ENCODE data around the gene ABLIM2. TPM values are rescaled to one million over a fixed set of nuclear protein-coding genes. Genes with fewer than 3 reads are reported as not detected.

ABLIM2 gene
- total and polyA plus RNA-seq, 2 of the 8 experiments (the other 6 are each of a cell fraction or from before 2014, with no cell fraction given), result 2.8 to 3.0 TPM

GRCh38 chr4:8005814-8006215, 152.8 kb downstream of the ABLIM2 start:
- H4K20me1 ChIP-seq (replicated peaks in 1 of 2; ENCODE audit: control insufficient read depth in 1 of 2, insufficient read depth in 2 of 2, low read length in 2 of 2), result no peaks in the 10 kb centered on the region
- H3K14ac ChIP-seq (ENCODE audit: insufficient read length), result no peak overlapping the region
- no peak overlapping the region for H2BK15ac ChIP-seq (ENCODE audit: low read length)
- no peak overlapping the region for H2BK120ac ChIP-seq (replicated peaks; ENCODE audit: low read depth, low read length)
- no peak for DNase-seq (ENCODE audit: low read depth in 1 of 2, low spot score in 2 of 2)
- no peak overlapping the region for H4K5ac ChIP-seq (ENCODE audit: insufficient read length, low read depth, low read length)
- no peak overlapping the region for H2AFZ ChIP-seq (ENCODE audit: low read length)
- no peak overlapping the region for H2AK5ac ChIP-seq (ENCODE audit: low read depth, low read length)
- ChIA-PET POLR2A (ENCODE audit: partially characterized antibody) (no interaction called here), CTCF (ENCODE audit: partially characterized antibody) (interaction anchor here (0.6 to 1.5 kb wide), 4 partner anchors 10 to 233 kb away, joined by 3 to 6 read pairs (median 4); no protein-coding TSS in a partner anchor)
- no peak overlapping the region for H4K91ac ChIP-seq (replicated peaks; ENCODE audit: insufficient read length, low read length)
- H4K8ac ChIP-seq (ENCODE audit: extremely low read depth, insufficient read depth, low read length), result peak overlapping the region; percentile 23; the same call in 1 of the 2 replicates
- H2BK20ac ChIP-seq (ENCODE audit: low read length), result no peak overlapping the region
- peaks cover 0 to 4% (median 2%) of the 10 kb centered on the region in 4 experiments; a peak in 3 of 7 replicates for H3K4me1 ChIP-seq (replicated peaks in 1 of 4; ENCODE audit: control insufficient read depth in 3 of 4, insufficient read depth in 4 of 4, low read length in 3 of 4)
- no peak overlapping the region for H3K18ac ChIP-seq (ENCODE audit: extremely low read depth, low read length)
- no peak overlapping the region for H3K23ac ChIP-seq (ENCODE audit: insufficient read length)
- H2BK5ac ChIP-seq (ENCODE audit: low read depth, low read length), result no peak overlapping the region
- 0 out of 2 replicates have a peak, but pooled peaks cover 2% of the 10 kb centered on the region for H3K23me2 ChIP-seq (ENCODE audit: low read depth, low read length)
- H3K79me2 ChIP-seq (ENCODE audit: control insufficient read depth in 1 of 2, insufficient read depth in 2 of 2, low read length in 2 of 2), result no peaks in the 10 kb centered on the region
- H3K79me1 ChIP-seq (ENCODE audit: low read depth, low read length), result no peaks in the 10 kb centered on the region
- WGBS, 2 experiments (ENCODE audit: extremely low coverage in 1 of 2, insufficient coverage in 1 of 2, insufficient read length in 1 of 2, insufficient replicate concordance in 2 of 2, low coverage in 1 of 2, low lambda C conversion rate in 2 of 2, missing lambda C conversion rate in 1 of 2), result 93% methylated on average over 10 of the region's 10 CpGs; no CpG with 5 or more reads in 1 of the 2 experiments
- H3K9ac ChIP-seq (replicated peaks in 1 of 4; ENCODE audit: extremely low read depth in 1 of 4, low read depth in 3 of 4, low read length in 3 of 4), result no peak overlapping the region
- no peak overlapping the region for H3K56ac ChIP-seq (replicated peaks; ENCODE audit: insufficient read length, low read depth, low read length)
- H3K4me3 ChIP-seq (ENCODE audit: extremely low read depth in 1 of 4, insufficient read depth in 2 of 4, low read depth in 3 of 4, low read length in 4 of 4), result no peak overlapping the region
- H3K4me2 ChIP-seq (ENCODE audit: insufficient read depth in 1 of 2, low read depth in 2 of 2, low read length in 2 of 2), result no peak overlapping the region
- H3K27ac ChIP-seq (ENCODE audit: low read depth, low read length), result no peak overlapping the region
- no peak overlapping the region for H2BK12ac ChIP-seq (ENCODE audit: low read depth, low read length)
- H3K27me3 ChIP-seq (replicated peaks in 1 of 4; ENCODE audit: control insufficient read depth in 3 of 4, extremely low read depth in 1 of 4, insufficient read depth in 3 of 4, low read length in 3 of 4), result no peaks in the 10 kb centered on the region
- no peak for FAIRE-seq
- H3K9me3 ChIP-seq (ENCODE audit: insufficient read depth in 2 of 2, low read depth in 1 of 2, low read length in 1 of 2), result no peaks in the 10 kb centered on the region
- no peaks in the 10 kb centered on the region for H3K36me3 ChIP-seq (ENCODE audit: control insufficient read depth in 2 of 4, insufficient read depth in 4 of 4, low read length in 3 of 4)
- no peak overlapping the region for H3K4ac ChIP-seq (replicated peaks; ENCODE audit: insufficient read length, low read depth, low read length)
- TF ChIP-seq KDM5A (IDR thresholded peaks at IDR 0.05; ENCODE audit: low read length) (no peak), PHF8 (conservative IDR thresholded peaks at IDR 0.05; ENCODE audit: low read depth, low read length) (no peak), CHD1 (IDR thresholded peaks at IDR 0.05; ENCODE audit: low read depth, low read length) (no peak), TAF1 (IDR thresholded peaks at IDR 0.05; ENCODE audit: low read depth, low read length) (no peak), SP1 (IDR thresholded peaks at IDR 0.05; ENCODE audit: low read depth, low read length) (no peak), TBP (IDR thresholded peaks at IDR 0.05; ENCODE audit: low read depth, low read length) (no peak), SRF (IDR thresholded peaks at IDR 0.05; ENCODE audit: low read depth, low read length) (no peak), NRF1 (IDR thresholded peaks at IDR 0.05; ENCODE audit: low read depth, low read length) (no peak), CEBPB (IDR thresholded peaks at IDR 0.05; ENCODE audit: low read depth, low read length) (no peak), SP4 (IDR thresholded peaks at IDR 0.05; ENCODE audit: low read length) (no peak), CHD2 (IDR thresholded peaks at IDR 0.05; ENCODE audit: low read length) (no peak), MAX (IDR thresholded peaks at IDR 0.05) (no peak), EGR1 (IDR thresholded peaks at IDR 0.05; ENCODE audit: borderline replicate concordance, low read depth, low read length) (no peak), ATF2 (IDR thresholded peaks at IDR 0.05; ENCODE audit: low read length) (no peak)

All from H1 (cell line).